ENCODE measurements around the gene EXO5.

The EXO5 gene

DNA sequence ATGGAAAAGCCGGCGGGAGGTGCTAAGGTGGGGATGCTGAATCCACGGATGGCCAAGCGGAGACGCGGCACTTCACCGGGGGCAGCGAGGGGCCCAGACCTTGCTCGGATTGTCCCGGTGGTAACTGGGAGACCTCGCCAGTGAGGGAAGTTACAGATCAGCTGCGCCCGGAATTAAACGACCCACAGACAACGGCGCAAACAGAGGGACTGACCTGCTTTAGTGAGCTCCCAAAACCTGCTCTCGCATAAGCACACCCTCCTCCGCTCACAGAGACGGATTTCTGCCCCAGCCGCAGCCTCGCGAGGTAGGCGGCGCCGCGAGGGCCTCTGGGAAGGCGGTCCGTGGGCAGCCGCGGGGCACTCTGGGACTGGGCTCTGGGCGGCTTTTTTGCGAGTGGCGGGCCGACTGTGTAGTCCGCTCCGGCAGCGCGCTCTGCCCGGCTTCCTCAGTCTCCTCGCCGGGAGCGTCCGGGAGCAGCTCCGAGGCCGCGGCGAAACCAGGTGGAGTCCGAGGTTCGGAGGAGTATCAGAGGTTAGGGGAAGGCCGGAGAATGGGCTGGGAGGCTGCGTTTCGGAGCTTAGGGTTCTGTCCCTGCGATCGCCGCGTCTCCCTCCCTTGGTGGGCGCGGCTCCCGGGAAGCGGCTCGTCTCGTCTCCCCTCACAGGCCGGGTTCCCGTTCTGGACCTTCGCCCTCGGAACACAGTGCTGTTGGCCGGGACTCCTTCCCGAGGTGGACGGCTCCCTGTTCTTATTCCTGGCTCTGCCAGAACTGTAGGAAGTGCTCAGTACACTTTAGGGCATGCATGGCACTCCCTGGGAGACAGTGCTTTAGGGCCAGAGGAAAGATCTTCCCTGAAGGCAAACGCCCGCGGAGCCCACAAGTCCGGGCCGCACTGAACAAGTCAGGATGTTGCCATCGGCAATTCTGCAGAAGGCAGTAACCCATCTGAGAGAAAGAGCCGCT lies at the start of gene EXO5:
Gene EXO5, plus strand, starts transcription at position 393 of the 967 bp plus-strand sequence. CDS start 5,778 bp downstream, outside the sequence.
- no peaks in the 10 kb centered on the region for H3K27me3 Mint-ChIP-seq (ENCODE audit: low read depth)
- peaks cover 56% of the 10 kb centered on the region for H3K9me3 Mint-ChIP-seq
- peak within 1 kb of the TSS; percentile 84 to 90 (median 89) for H3K4me3 Mint-ChIP-seq
- H3K27ac Mint-ChIP-seq: peak within 1 kb of the TSS; percentile 9 to 80 (median 73)
- TF ChIP-seq CTCF (IDR thresholded peaks at IDR 0.05; ENCODE audit: unreplicated experiment in 3 of 3): no peak
- peaks cover 8% of the 10 kb centered on the region for H3K4me1 Mint-ChIP-seq
- peaks cover 80% of the 10 kb centered on the region for H3K36me3 Mint-ChIP-seq (ENCODE audit: low read depth)

DNA sequence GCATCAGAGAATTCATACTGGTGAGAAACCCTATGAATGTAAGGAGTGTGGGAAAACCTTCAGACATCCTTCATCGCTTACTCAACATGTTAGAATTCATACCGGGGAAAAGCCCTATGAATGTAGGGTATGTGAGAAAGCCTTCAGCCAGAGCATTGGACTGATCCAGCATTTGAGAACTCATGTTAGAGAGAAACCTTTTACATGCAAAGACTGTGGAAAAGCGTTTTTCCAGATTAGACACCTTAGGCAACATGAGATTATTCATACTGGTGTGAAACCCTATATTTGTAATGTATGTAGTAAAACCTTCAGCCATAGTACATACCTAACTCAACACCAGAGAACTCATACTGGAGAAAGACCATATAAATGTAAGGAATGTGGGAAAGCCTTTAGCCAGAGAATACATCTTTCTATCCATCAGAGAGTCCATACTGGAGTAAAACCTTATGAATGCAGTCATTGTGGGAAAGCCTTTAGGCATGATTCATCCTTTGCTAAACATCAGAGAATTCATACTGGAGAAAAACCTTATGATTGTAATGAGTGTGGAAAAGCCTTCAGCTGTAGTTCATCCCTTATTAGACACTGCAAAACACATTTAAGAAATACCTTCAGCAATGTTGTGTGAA lies 45.5 kb upstream of the EXO5 start:
- Mint-ChIP-seq H3K27ac (no peak overlapping the region), H3K36me3 (ENCODE audit: low read depth) (peaks cover 100% of the 10 kb centered on the region), H3K4me1 (no peaks in the 10 kb centered on the region), H3K4me3 (no peak overlapping the region), H3K27me3 (ENCODE audit: low read depth) (no peaks in the 10 kb centered on the region), H3K9me3 (peaks cover 81% of the 10 kb centered on the region)
- no peak for TF ChIP-seq CTCF (IDR thresholded peaks at IDR 0.05; ENCODE audit: unreplicated experiment in 3 of 3)

- H3K4me1 Mint-ChIP-seq: no peaks in the 10 kb centered on the region
- no peak for TF ChIP-seq CTCF (IDR thresholded peaks at IDR 0.05; ENCODE audit: unreplicated experiment in 3 of 3)
- peaks cover 68% of the 10 kb centered on the region for H3K36me3 Mint-ChIP-seq (ENCODE audit: low read depth)
- H3K9me3 Mint-ChIP-seq: peaks cover 81% of the 10 kb centered on the region
- no peak overlapping the region for H3K4me3 Mint-ChIP-seq
- H3K27me3 Mint-ChIP-seq (ENCODE audit: low read depth): peaks cover 3% of the 10 kb centered on the region
- no peak overlapping the region for H3K27ac Mint-ChIP-seq
Observed at GRCh38 chr1:40469327-40469726, 39.2 kb upstream of the EXO5 start.

- Mint-ChIP-seq H3K27ac (no peak overlapping the region), H3K27me3 (ENCODE audit: low read depth) (peaks cover 3% of the 10 kb centered on the region), H3K36me3 (ENCODE audit: low read depth) (peaks cover 34% of the 10 kb centered on the region), H3K4me1 (peaks cover 18% of the 10 kb centered on the region), H3K9me3 (peaks cover 52% of the 10 kb centered on the region), H3K4me3 (no peak overlapping the region)
- TF ChIP-seq CTCF (IDR thresholded peaks at IDR 0.05; ENCODE audit: unreplicated experiment in 3 of 3): no peak
Observed at GRCh38 chr1:40475268-40475667, 33.3 kb upstream of the EXO5 start.

- TF ChIP-seq CTCF (IDR thresholded peaks at IDR 0.05; ENCODE audit: unreplicated experiment in 3 of 3): no peak
- H3K27ac Mint-ChIP-seq: peak within 1 kb of the TSS; percentile 90 to 95 (median 92)
- no peaks in the 10 kb centered on the region for H3K27me3 Mint-ChIP-seq (ENCODE audit: low read depth)
- H3K4me1 Mint-ChIP-seq: peaks cover 18% of the 10 kb centered on the region
- H3K4me3 Mint-ChIP-seq: peak within 1 kb of the TSS; percentile 89 to 96 (median 95)
- H3K36me3 Mint-ChIP-seq (ENCODE audit: low read depth): peaks cover 46% of the 10 kb centered on the region
- peaks cover 49% of the 10 kb centered on the region for H3K9me3 Mint-ChIP-seq
Observed at GRCh38 chr1:40476924-40477677, 31.5 kb upstream of the EXO5 start, which contains the start of gene ZFP69. TSS of gene ZFP69 (plus strand) at chr1:40477290. CDS start at chr1:40479362, 2,072 bp downstream.

Measured in nephron (organoid).